GM18502 (cell line): Measurements from ENCODE around the gene BHLHE23.
A peak's percentile ranks its signal among the peaks of the same experiment; 100 is the strongest.

Experiments
- ATAC-seq: cut with Tn5 transposase; IDR thresholded peaks from one replicate; pipeline ENCODE4 v1.9.1; 2021; ENCODE audit warnings: mild to moderate bottlenecking; ENCODE audit not compliant: unreplicated experiment, poor library complexity

Gene BHLHE23

GRCh38 chr20:63009988-63010769 is 3.4 kb upstream of the BHLHE23 start:
- ATAC-seq, result peak; percentile 57

- peak; percentile 43 for ATAC-seq
Observed at GRCh38 chr20:63009045-63009961, 2.5 kb upstream of the BHLHE23 start.

GRCh38 chr20:63008541-63009044 is 1.8 kb upstream of the BHLHE23 start:
- ATAC-seq, result no peak

GRCh38 chr20:63007646-63008488 is 1.1 kb upstream of the BHLHE23 start:
- no peak for ATAC-seq

GRCh38 chr20:63007360-63007645 is 539 bp upstream of the BHLHE23 start:
- no peak for ATAC-seq

- ATAC-seq, result no peak
Observed at GRCh38 chr20:63005862-63006539, 763 bp downstream of the BHLHE23 start.

- ATAC-seq, result no peak
Observed at GRCh38 chr20:63005365-63005861, 1.4 kb downstream of the BHLHE23 start.

GRCh38 chr20:63004607-63005364 is 2.0 kb downstream of the BHLHE23 start:
- ATAC-seq, result no peak

- no peak for ATAC-seq
Observed at GRCh38 chr20:63003546-63003945, 3.2 kb downstream of the BHLHE23 start.

GRCh38 chr20:63002511-63002910 is 4.3 kb downstream of the BHLHE23 start:
- ATAC-seq, result no peak

GRCh38 chr20:63000958-63001357 is 5.8 kb downstream of the BHLHE23 start:
- ATAC-seq, result no peak

- ATAC-seq, result no peak
Observed at GRCh38 chr20:63000036-63000435, 6.7 kb downstream of the BHLHE23 start.

GRCh38 chr20:62999580-62999979 is 7.2 kb downstream of the BHLHE23 start:
- ATAC-seq, result no peak

GRCh38 chr20:62998449-62998848 is 8.3 kb downstream of the BHLHE23 start:
- ATAC-seq, result no peak

GRCh38 chr20:62997417-62998035 is 9.2 kb downstream of the BHLHE23 start:
- no peak for ATAC-seq

- ATAC-seq, result no peak
Observed at GRCh38 chr20:62996596-62996982, 10.2 kb downstream of the BHLHE23 start.

GRCh38 chr20:62995898-62996595 is 10.7 kb downstream of the BHLHE23 start:
- ATAC-seq, result no peak

- ATAC-seq, result no peak
Observed at GRCh38 chr20:62995481-62995880, 11.3 kb downstream of the BHLHE23 start.
